SHP77 (cell line): ENCODE data around the gene NBEAL2.
"Not testable (repeated sequence)": the region's sequence is repeated elsewhere in the genome, so short reads cannot be mapped to it uniquely, and the experiment has no call there.

Source experiments
- DNase-seq, 2 experiments: peaks; one replicate each; lab custom pipeline; 2025; lab: John Stamatoyannopoulos, UW

NBEAL2 gene

DNA sequence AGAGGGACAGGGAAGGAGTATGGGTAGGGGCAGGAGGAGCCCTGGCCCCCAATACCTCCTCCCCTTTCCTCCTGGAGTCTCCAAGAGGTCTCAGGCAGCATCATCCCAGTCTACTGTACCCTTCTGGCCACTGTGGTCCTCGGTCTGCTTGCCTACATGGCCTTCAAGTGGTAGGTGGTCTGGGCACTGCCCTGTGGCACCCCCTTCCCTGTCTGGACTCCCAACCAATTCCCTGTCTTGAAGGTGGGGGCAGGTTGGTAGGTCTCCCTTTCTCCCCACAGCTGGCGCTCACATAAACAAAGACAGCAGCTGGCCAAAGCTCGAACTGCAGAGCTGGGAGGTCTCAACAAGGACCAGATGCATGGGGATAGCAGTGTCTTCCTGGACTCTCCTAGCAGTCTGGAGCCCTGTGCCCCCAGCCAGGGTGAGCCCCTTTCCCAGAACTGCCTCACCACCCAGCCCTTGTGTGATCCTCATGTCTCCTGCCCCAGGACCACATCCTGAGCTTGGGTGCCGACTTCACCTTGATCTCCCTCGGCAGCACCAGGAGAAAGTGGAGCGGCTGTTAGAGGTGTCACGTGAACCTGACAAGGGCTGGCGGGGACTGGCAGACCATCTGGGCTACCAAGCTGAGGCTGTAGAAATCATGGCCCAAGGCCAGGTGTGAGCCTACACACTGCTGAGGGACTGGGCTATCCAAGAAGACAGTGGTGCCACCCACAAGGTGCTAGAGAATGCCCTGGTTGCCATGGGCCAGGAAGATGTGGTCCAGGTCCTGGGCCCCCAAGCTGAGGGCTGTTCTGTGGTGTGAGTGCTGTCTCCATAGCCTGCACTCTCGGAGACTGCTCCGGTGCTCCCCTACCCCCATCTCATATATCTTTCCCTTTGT, 33.1 kb downstream of the NBEAL2 start:
- DNase-seq: no peak

- DNase-seq: no peak
Observed at GRCh38 chr3:47013231-47013630, 33.8 kb downstream of the NBEAL2 start.

DNA sequence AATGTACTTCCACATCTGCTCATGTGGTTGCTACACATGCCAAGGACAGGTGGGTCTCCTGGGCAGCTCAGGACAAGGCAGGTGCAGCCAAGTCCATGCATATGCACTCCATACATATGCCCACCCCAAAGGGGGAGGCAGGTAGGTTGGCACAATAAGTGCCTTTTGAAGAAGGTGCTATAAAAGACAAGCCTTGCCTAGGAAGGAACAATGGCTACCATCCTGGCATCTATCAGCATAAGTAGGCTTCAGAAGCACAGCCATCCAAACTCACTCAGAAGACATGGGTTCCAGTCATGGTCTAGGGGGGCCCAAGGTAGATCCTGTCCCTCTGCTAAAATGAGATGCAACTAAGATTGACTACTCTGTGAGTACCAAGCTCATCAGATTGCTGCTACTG, 34.6 kb downstream of the NBEAL2 start:
- DNase-seq: no peak

- DNase-seq: no peak
Observed at GRCh38 chr3:47015151-47015550, 35.7 kb downstream of the NBEAL2 start.

GRCh38 chr3:47016086-47016933, 36.8 kb downstream of the NBEAL2 start:
- DNase-seq: no peak

DNA sequence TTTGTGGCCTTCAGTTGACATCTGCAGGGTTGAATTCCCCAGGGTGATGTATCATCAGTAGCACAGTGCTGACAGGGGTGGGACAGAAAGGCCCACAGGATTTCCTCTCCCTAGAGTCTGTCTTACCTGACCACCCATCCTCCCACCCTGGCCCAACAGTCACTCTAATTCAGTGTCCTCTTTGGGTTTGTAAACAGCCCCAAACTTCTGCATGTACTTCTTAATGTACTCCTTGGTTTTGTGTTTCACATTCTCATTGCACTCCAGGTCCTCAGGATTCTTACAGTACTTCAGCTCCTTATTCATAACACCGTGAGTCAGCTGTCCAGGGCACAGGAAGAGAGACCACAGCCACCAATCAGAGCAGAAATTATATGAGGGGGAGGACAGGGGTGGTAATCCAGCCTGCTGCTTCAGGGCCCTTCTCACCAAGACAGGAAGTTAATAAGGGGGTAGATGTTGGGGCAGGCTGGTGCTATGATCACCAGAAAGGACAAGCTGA, 37.5 kb downstream of the NBEAL2 start:
- DNase-seq: no peak

DNA sequence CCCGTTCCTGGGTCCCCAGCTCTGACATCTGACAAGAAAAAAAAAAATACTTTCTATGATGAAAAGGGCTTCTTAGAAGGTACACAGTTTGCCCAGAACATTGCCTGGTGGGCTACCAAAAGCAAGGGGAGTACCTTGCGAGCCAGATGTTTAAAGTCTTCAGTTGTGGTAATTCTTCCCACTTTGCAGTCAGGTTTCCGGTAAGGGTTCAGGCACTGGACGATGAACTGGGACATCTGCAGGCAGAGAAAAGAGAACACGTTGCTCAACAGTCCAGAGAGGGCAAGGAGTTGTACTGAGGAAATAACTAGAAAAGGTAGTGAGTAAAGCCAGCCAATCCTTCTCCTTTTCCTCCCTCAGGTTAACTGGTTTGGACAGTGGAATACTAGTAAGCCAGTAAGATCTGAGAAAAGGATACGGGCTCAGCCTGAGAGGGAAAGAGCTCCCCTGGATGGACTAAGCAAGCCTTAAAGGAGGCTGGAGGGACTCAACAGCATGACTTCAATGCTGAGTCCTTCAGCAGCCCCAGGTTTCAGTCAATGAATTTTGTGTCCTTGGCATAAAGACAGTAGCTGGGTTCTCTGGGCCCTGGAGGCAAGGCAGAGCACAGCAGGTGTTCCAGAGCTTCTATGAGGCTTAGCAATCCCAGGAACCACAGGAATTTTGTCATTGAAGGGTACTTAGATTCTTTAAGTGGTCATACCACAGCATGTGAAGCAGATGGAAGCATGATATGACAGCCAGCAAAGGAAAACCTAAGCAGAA, 38.2 kb downstream of the NBEAL2 start:
- no peak for DNase-seq

DNA sequence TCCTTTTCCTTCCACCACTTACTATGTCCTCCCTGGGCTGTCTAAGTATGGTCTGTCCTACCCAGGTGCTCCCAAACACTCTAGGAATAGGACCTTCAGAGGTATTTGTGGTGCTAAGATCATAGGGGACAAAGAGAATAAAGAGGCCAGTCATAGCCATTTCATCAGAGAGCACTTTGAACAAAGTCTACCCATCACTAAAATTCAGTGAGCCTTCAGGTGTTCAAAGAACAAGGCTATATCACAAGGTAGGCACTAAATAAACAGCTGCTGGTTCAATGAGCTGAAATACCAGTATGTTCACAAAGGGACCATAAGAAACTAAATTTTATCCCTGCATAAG, 38.8 kb downstream of the NBEAL2 start:
- no peak for DNase-seq

DNA sequence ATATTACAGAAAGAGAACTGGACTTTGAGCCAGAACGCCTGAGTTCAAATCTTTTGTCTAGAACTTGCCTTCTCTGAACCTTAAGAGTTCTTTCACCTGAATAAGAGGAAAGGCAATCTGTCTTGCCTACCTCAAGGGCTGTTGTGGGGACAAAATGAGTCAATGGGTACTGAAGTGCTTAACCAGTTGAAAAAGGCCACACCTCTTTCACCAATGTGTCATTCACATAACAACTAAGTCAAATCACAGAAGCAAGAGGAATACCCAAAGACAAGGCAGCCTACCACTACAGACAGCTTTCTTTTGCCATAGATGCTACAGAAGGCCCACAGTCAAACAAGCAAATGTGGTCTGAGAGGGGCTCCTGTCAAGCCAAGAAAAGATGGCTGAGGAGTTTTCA, 39.7 kb downstream of the NBEAL2 start:
- DNase-seq: no peak

- DNase-seq: no peak
Observed at GRCh38 chr3:47020311-47020710, 40.8 kb downstream of the NBEAL2 start.

DNA sequence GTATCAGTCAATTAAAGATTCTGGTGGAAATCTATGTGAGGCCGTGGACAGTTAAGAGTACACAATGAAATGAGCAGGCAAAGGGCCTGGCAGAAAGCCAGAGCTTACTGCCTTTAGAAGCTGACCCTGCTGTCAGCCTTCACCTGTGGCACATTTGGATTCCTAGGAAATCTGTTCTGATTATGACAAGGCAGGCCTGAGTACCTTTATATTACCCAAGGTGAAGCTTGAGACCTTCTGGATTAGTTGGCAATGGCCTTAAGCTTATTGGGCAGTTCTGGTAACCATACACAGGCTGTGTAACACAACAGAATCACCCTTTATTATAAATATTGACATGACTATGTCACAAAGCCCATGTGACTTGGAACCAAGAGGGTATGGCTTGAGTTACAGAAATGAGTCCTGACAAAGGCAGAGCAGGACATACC, 43.2 kb downstream of the NBEAL2 start:
- peak; percentile 31 to 54 for DNase-seq

DNA sequence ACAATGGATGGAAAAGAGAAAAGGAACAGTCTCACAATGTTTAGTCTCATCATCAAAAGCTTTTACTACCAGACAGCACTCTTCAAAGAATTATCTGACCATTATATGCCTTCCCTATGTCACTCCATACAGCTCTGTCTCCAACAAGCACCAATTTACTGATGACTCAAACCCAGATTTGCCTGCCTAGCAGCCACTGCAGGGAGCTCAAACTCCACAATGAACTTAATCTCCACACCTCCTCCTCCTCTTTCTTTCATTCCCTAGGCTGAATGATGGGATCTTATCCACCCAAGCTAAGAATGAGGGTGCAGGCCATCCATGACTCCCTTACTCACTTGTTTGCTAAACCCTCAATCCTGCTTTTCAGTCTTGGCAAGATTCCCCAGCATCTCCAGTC, 45.5 kb downstream of the NBEAL2 start:
- no peak for DNase-seq

DNA sequence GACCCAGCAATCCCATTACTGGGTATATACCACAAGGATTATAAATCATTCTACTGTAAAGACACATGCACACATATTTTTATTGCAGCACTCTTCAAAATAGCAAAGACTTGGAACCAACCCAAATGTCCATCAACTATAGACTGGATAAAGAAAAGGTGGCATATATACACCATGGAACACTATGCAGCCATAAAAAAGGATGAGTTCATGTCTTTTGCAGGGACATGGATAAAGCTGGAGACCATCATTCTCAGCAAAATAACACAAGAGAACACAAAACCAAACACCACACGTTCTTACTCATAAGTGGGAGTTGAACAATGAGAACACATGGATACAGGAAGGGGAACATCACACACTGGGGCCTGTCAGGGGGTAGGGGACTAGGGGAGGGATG, 47.0 kb downstream of the NBEAL2 start:
- not testable (repeated sequence) for DNase-seq

GRCh38 chr3:47028146-47028545, 48.7 kb downstream of the NBEAL2 start:
- no peak for DNase-seq

DNA sequence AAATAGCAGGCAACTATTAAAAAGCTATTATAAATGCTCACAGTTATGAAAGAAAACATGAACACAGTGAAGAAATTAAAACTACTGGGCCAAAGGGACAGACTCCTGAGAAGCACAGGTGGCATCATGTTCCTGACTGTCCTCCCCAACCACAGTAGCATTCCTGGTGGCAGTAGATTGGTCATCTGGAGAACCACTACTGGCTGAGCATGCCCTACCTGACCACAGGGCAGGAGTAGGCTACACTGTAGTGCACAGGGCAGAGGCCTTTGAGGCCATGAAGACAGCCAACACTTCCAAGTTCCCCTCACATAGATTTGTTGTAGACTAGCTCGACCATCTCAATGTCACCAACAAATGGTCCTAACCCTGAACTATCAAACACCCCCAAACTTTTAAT, 49.2 kb downstream of the NBEAL2 start:
- no peak for DNase-seq

GRCh38 chr3:47031041-47031440, 51.6 kb downstream of the NBEAL2 start:
- not testable (repeated sequence) for DNase-seq

DNA sequence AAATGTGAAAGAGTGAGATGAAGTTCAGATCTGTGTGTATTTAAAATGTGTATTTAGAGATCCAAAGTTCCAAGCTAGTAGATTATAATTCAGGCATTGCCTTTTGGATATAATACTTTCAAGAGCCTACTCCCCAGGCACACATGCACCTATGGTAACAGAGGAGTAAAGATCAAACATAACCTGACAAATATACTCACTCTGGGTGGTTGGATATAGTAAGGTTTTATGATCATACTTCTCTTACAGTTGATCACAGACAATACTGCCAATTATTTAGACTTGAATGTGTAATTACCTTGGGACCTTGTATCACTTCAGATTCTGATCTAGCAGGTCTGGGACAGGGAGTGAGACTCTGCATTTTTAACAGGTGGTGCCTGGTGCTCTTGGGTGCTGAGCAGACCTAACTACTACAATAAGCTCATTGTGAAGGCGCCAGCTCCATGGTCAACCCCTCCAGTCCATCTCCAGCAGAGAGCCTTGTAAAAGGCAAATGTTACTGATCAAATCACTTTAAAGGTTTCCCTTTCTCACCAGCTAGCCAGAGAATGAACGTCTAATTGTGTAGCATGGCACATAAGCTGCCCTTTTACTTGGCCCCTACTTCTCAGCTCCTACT, 55.5 kb downstream of the NBEAL2 start:
- no peak for DNase-seq

GRCh38 chr3:47035645-47036044, 56.2 kb downstream of the NBEAL2 start:
- DNase-seq: no peak

DNA sequence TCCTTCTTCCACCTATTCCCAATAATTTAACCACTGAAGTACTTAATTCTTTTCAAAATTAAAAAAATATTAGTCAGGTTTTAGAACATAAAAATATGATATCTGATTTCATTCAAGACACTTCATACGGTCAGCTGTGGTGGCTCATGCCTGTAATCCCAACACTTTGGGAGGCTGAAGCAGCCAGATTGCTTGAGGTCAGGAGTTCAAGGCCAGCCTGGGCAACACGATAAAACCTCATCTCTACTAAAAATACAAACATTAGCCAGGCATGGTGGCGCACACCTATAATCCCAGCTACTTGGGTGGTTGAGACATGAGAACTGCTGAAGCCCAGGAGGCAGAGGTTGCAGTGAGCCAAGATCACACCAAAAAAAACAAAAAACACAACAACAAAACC, 56.7 kb downstream of the NBEAL2 start:
- DNase-seq: no peak

- not testable (repeated sequence) for DNase-seq
Observed at GRCh38 chr3:47037302-47037701, 57.8 kb downstream of the NBEAL2 start.

- no peak for DNase-seq
Observed at GRCh38 chr3:47041114-47041513, 61.6 kb downstream of the NBEAL2 start.
